A204.1 (cell line): ENCODE results near the gene FBXW10.
"Not testable (repeated sequence)": the region's sequence is repeated elsewhere in the genome, so short reads cannot be mapped to it uniquely, and the experiment has no call there.

Experiments
- FAIRE-seq: peaks from 2 replicates; lab custom pipeline; 2012; peaks lifted over from hg19 to GRCh38; lab: Jason Lieb, UNC

Gene FBXW10

GRCh38 chr17:18755969-18756368, 12.1 kb downstream of the FBXW10 start:
- not testable (repeated sequence) for FAIRE-seq

GRCh38 chr17:18757368-18758044, 13.7 kb downstream of the FBXW10 start:
- FAIRE-seq = not testable (repeated sequence)

- not testable (repeated sequence) for FAIRE-seq
Observed at GRCh38 chr17:18758344-18758743, 14.5 kb downstream of the FBXW10 start.

- FAIRE-seq = not testable (repeated sequence)
Observed at GRCh38 chr17:18760221-18760620, 16.4 kb downstream of the FBXW10 start.

- not testable (repeated sequence) for FAIRE-seq
Observed at GRCh38 chr17:18770572-18770971, 26.7 kb downstream of the FBXW10 start.

- not testable (repeated sequence) for FAIRE-seq
Observed at GRCh38 chr17:18771066-18771465, 27.2 kb downstream of the FBXW10 start.

- FAIRE-seq = no peak
Observed at GRCh38 chr17:18772471-18772870, 28.6 kb downstream of the FBXW10 start.

GRCh38 chr17:18780991-18781718, 37.3 kb downstream of the FBXW10 start, which contains the start of gene TVP23B:
Gene TVP23B, plus strand, starts transcription at chr17:18781183. Its CDS starts 111 bp downstream, at chr17:18781294.
- not testable (repeated sequence) for FAIRE-seq

GRCh38 chr17:18781805-18782204, 38.0 kb downstream of the FBXW10 start:
- FAIRE-seq = not testable (repeated sequence)

GRCh38 chr17:18785933-18786332, 42.1 kb downstream of the FBXW10 start:
- not testable (repeated sequence) for FAIRE-seq

GRCh38 chr17:18786890-18787289, 43.0 kb downstream of the FBXW10 start:
- FAIRE-seq = not testable (repeated sequence)

- FAIRE-seq = peak; percentile 9
Observed at GRCh38 chr17:18791402-18791801, 47.5 kb downstream of the FBXW10 start.

GRCh38 chr17:18794841-18795240, 51.0 kb downstream of the FBXW10 start:
- not testable (repeated sequence) for FAIRE-seq

- not testable (repeated sequence) for FAIRE-seq
Observed at GRCh38 chr17:18796887-18797286, 53.0 kb downstream of the FBXW10 start.

- FAIRE-seq = not testable (repeated sequence)
Observed at GRCh38 chr17:18803458-18804245, 59.8 kb downstream of the FBXW10 start.

- FAIRE-seq = not testable (repeated sequence)
Observed at GRCh38 chr17:18815924-18816323, 72.1 kb downstream of the FBXW10 start.

GRCh38 chr17:18816489-18817371, 72.9 kb downstream of the FBXW10 start:
- FAIRE-seq = peak; percentile 96

- not testable (repeated sequence) for FAIRE-seq
Observed at GRCh38 chr17:18821430-18821829, 77.6 kb downstream of the FBXW10 start.

- not testable (repeated sequence) for FAIRE-seq
Observed at GRCh38 chr17:18827613-18828012, 83.8 kb downstream of the FBXW10 start.
